Glutamatergic neuron (in vitro differentiated cells): ENCODE data around the gene TSSK6. TPM values are rescaled to one million over a fixed set of nuclear protein-coding genes. Genes with fewer than 3 reads are reported as not detected.
A peak's percentile ranks its signal among the peaks of the same experiment; 100 is the strongest.

Experiments used
- DNase-seq: peaks from one replicate; pipeline ENCODE4 v3.0.0; 2022
- H3K27ac Mint-ChIP-seq: one replicate; pipeline ENCODE4 v1.8.0; 2020; ENCODE audit warnings: mild to moderate bottlenecking, mixed read lengths, inconsistent platforms; ENCODE audit not compliant: unreplicated experiment
- H3K27me3 Mint-ChIP-seq: one replicate; pipeline ENCODE4 v1.8.0; 2020; ENCODE audit warnings: mild to moderate bottlenecking, moderate library complexity, mixed read lengths, inconsistent platforms; ENCODE audit not compliant: unreplicated experiment
- H3K36me3 Mint-ChIP-seq: one replicate; pipeline ENCODE4 v1.8.0; 2020; ENCODE audit warnings: mild to moderate bottlenecking, mixed read lengths, inconsistent platforms; ENCODE audit not compliant: unreplicated experiment
- H3K4me1 Mint-ChIP-seq: one replicate; pipeline ENCODE4 v1.8.0; 2020; ENCODE audit warnings: mild to moderate bottlenecking, low read depth, mixed read lengths, inconsistent platforms; ENCODE audit not compliant: unreplicated experiment
- H3K4me3 Mint-ChIP-seq: one replicate; pipeline ENCODE4 v1.8.0; 2020; ENCODE audit warnings: mild to moderate bottlenecking, mixed read lengths, inconsistent platforms; ENCODE audit not compliant: unreplicated experiment
- H3K9me3 Mint-ChIP-seq: one replicate; pipeline ENCODE4 v1.8.0; 2020; ENCODE audit warnings: mild to moderate bottlenecking, moderate library complexity, mixed read lengths, inconsistent platforms; ENCODE audit not compliant: unreplicated experiment
- CTCF ChIP-seq: fragments of 200-600 bp; sonication (generic); IDR thresholded peaks from one replicate; pipeline ENCODE4 v1.5.0; 2021; ENCODE audit not compliant: partially characterized antibody, unreplicated experiment
- long read RNA-seq: library from polyadenylated mRNA; unstranded; transcript quantifications from one replicate; pipeline ENCODE4 v2.0.0, GENCODE V29; 2020; ENCODE audit not compliant: unreplicated experiment
- total RNA-seq: library from RNA; stranded (reverse); fragmentation: NEBNext Ultra II Directional; extraction: Animal tissue kit (Norgen Biotek cat#: 25700); gene quantifications from one replicate; pipeline ENCODE4 v1.2.1, GENCODE V29; 2021; ENCODE audit not compliant: unreplicated experiment

TSSK6 gene
- 1.7 TPM for total RNA-seq
- long read RNA-seq, partial matches to known transcripts: 1 of 2 reads
- long read RNA-seq, other reads (novel, unspliced or antisense): 0 of 2 reads

DNA sequence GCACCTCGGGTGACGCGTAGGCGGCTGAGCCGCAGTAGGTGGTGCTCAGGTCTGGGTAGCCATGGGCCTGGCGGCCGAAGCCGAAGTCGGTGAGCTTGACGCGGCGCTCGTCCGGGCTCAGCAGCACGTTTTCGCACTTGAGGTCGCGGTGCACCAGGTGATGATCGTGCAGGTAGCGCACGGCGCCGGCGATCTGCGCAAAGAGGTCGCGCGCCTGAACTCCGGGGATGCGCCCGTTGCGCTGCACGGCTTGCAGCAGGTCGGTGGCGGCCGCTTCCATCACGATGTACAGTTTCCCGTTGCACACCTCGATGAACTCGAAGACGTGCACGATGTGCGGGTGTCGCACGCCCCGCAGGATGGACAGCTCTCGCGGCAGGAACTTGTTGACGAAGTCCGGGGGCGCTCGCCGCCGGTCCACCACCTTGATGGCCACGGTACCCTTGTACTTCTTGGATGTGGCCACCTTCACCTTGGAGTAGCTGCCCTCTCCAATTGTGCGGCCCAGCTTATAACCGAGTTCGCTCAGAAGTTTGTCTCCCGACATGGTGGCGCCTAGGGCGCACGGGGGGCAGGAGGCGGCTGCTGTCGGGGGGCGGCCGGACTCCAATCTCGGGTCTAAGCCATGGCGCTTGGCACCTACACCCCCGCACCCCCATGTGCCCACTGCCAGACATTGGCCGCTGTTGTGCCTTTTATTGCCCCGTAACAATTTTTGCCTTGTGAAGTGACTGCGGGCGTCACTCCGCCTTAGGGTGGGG is at the start of gene TSSK6:
Gene TSSK6, minus strand, starts transcription at position 668 of the 761 bp plus-strand sequence. Its CDS starts 121 bp downstream, at position 547.
- TF ChIP-seq CTCF: no peak
- peaks cover 8% of the 10 kb centered on the region for H3K9me3 Mint-ChIP-seq
- peak within 1 kb of the TSS; percentile 85 for H3K27ac Mint-ChIP-seq
- no peak for DNase-seq
- peak within 1 kb of the TSS; percentile 91 for H3K4me3 Mint-ChIP-seq
- H3K4me1 Mint-ChIP-seq: peaks cover 5% of the 10 kb centered on the region
- no peaks in the 10 kb centered on the region for H3K36me3 Mint-ChIP-seq
- peaks cover 14% of the 10 kb centered on the region for H3K27me3 Mint-ChIP-seq

DNA sequence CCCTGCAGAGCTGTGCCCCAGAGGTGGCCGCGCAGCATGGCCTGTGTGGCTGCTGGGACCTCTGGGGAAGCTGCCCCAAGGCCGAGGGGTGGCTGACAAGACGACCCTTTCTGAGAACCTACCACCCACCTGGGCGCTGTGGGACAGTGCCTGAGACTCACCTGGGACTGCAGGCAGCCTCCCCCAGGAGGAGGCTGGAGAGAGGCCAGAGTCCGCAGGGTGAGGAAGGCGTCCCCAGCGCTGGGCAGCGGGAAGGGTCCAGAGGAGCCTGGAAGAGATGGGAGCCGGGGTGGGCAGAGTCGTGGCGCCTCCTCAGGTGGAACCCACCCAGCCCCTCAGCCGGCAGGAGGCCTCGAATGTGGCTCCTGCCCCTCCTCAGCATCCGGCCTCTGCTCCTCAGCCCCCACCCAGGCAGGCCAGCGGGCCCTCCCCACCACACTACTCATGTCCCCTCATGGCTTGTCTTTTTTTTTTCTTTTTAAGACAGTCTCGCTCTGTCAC is 48.0 kb upstream of the TSSK6 start:
- H3K27me3 Mint-ChIP-seq: peaks cover 13% of the 10 kb centered on the region
- H3K9me3 Mint-ChIP-seq: peaks cover 3% of the 10 kb centered on the region
- no peak for DNase-seq
- no peak overlapping the region for H3K4me3 Mint-ChIP-seq
- peaks cover 11% of the 10 kb centered on the region for H3K36me3 Mint-ChIP-seq
- H3K27ac Mint-ChIP-seq: no peak overlapping the region
- TF ChIP-seq CTCF: no peak
- H3K4me1 Mint-ChIP-seq: peaks cover 5% of the 10 kb centered on the region

GRCh38 chr19:19562665-19563347 is 47.5 kb upstream of the TSSK6 start:
- Mint-ChIP-seq H3K4me1 (peaks cover 5% of the 10 kb centered on the region), H3K27ac (no peak overlapping the region), H3K27me3 (peaks cover 16% of the 10 kb centered on the region), H3K9me3 (peaks cover 3% of the 10 kb centered on the region), H3K4me3 (no peak overlapping the region), H3K36me3 (peaks cover 11% of the 10 kb centered on the region)
- DNase-seq: no peak
- TF ChIP-seq CTCF: no peak

GRCh38 chr19:19561946-19562664 is 46.8 kb upstream of the TSSK6 start:
- H3K4me3 Mint-ChIP-seq: no peak overlapping the region
- H3K9me3 Mint-ChIP-seq: peaks cover 3% of the 10 kb centered on the region
- H3K36me3 Mint-ChIP-seq: peaks cover 11% of the 10 kb centered on the region
- no peak for DNase-seq
- H3K27me3 Mint-ChIP-seq: peaks cover 14% of the 10 kb centered on the region
- H3K27ac Mint-ChIP-seq: peak overlapping the region; percentile 48
- no peak for TF ChIP-seq CTCF
- H3K4me1 Mint-ChIP-seq: peaks cover 5% of the 10 kb centered on the region
